Caco-2 (cell line): ENCODE results near the gene GRIPAP1. TPM values are rescaled to one million over a fixed set of nuclear protein-coding genes. Genes with fewer than 3 reads are reported as not detected.

Experiments used
- BruUV-seq: library from RNA; stranded (reverse); fragments of 400-500 nt; replicated peaks from 2 replicates; lab custom pipeline; 2021; lab: Mats Ljungman, UMichigan
- CTCF ChIA-PET: fragments of 300-600 bp; sonication (Branson Sonifier 250); formaldehyde crosslinking; loops from one replicate; lab custom pipeline; 2022; ENCODE audit warnings: antibody characterized with exemption; lab: Charles Lee
- POLR2A ChIA-PET: fragments of 300-600 bp; sonication (Branson Sonifier 250); formaldehyde crosslinking; loops from one replicate; lab custom pipeline; 2022; ENCODE audit warnings: antibody characterized with exemption; lab: Charles Lee
- DNase-seq, 2 experiments: peaks; one replicate each; pipeline versions ENCODE4 v3.0.0 to v3.0.0-alpha.2; 2020 to 2022
- H3K27me3 ChIP-seq: replicated peaks from 2 replicates; pipeline ENCODE4 v1.6.0; 2011; ENCODE audit warnings: low read length; ENCODE audit not compliant: control insufficient read depth, insufficient read depth
- H3K36me3 ChIP-seq: 2 replicates; pipeline ENCODE4 v1.5.1; 2011; ENCODE audit warnings: low read length; ENCODE audit not compliant: control insufficient read depth, insufficient read depth
- H3K4me1 ChIP-seq: fragments of 250-450 bp; sonication (Bioruptor Pico); 2 replicates; pipeline ENCODE4 v1.5.1; 2020; ENCODE audit warnings: mild to moderate bottlenecking
- H3K4me3 ChIP-seq: 2 replicates; pipeline ENCODE4 v1.5.1; 2011; ENCODE audit warnings: low read depth, mild to moderate bottlenecking, control low read depth, low read length
- H3K9me3 ChIP-seq: fragments of 250-450 bp; sonication (Bioruptor Pico); 2 replicates; pipeline ENCODE4 v1.5.1; 2020; ENCODE audit warnings: mild to moderate bottlenecking, moderate library complexity
- H3K27ac Mint-ChIP-seq: one replicate; pipeline ENCODE4 v1.8.0; 2022; ENCODE audit warnings: mixed read lengths; ENCODE audit not compliant: unreplicated experiment
- H3K27me3 Mint-ChIP-seq: one replicate; pipeline ENCODE4 v1.8.0; 2022; ENCODE audit warnings: mixed read lengths; ENCODE audit not compliant: insufficient read depth, unreplicated experiment
- H3K36me3 Mint-ChIP-seq: one replicate; pipeline ENCODE4 v1.8.0; 2022; ENCODE audit warnings: mild to moderate bottlenecking, mixed read lengths; ENCODE audit not compliant: insufficient read depth, unreplicated experiment
- H3K4me1 Mint-ChIP-seq: one replicate; pipeline ENCODE4 v1.8.0; 2022; ENCODE audit warnings: low read depth, mixed read lengths; ENCODE audit not compliant: unreplicated experiment
- H3K4me3 Mint-ChIP-seq: one replicate; pipeline ENCODE4 v1.8.0; 2022; ENCODE audit warnings: mild to moderate bottlenecking, moderate library complexity, mixed read lengths; ENCODE audit not compliant: unreplicated experiment
- H3K9me3 Mint-ChIP-seq: one replicate; pipeline ENCODE4 v1.8.0; 2022; ENCODE audit warnings: mixed read lengths; ENCODE audit not compliant: unreplicated experiment
- intact Hi-C: fragments of 100-400 bp; cut with micrococcal nuclease; formaldehyde crosslinking; loops from one replicate; pipeline ENCODE4 v1.10.0; 2022; ENCODE audit not compliant: unreplicated experiment
- total RNA-seq: library from RNA; stranded (reverse); gene quantifications from 2 replicates; pipeline ENCODE4 v1.2.3, GENCODE V29; 2022
- TF ChIP-seq, protein P1 (sequence below), 2 experiments: fragments of 200-600 bp in 1 of 2; IDR thresholded peaks; 1 replicate in 1 of 2; 2 replicates in 1 of 2; pipeline versions ENCODE4 v1.5.1 to v1.8.0; 2011 to 2022; ENCODE audit warnings: antibody characterized with exemption in 1 of 2, control low read depth in 1 of 2, inconsistent platforms in 1 of 2, low read depth in 1 of 2, low read length in 1 of 2, mild to moderate bottlenecking in 1 of 2, moderate library complexity in 1 of 2; ENCODE audit not compliant: insufficient read depth in 1 of 2, severe bottlenecking in 1 of 2, unreplicated experiment in 1 of 2

GRIPAP1 gene
- total RNA-seq, 1 experiment from 2014 or later, result 43.6 TPM

DNA sequence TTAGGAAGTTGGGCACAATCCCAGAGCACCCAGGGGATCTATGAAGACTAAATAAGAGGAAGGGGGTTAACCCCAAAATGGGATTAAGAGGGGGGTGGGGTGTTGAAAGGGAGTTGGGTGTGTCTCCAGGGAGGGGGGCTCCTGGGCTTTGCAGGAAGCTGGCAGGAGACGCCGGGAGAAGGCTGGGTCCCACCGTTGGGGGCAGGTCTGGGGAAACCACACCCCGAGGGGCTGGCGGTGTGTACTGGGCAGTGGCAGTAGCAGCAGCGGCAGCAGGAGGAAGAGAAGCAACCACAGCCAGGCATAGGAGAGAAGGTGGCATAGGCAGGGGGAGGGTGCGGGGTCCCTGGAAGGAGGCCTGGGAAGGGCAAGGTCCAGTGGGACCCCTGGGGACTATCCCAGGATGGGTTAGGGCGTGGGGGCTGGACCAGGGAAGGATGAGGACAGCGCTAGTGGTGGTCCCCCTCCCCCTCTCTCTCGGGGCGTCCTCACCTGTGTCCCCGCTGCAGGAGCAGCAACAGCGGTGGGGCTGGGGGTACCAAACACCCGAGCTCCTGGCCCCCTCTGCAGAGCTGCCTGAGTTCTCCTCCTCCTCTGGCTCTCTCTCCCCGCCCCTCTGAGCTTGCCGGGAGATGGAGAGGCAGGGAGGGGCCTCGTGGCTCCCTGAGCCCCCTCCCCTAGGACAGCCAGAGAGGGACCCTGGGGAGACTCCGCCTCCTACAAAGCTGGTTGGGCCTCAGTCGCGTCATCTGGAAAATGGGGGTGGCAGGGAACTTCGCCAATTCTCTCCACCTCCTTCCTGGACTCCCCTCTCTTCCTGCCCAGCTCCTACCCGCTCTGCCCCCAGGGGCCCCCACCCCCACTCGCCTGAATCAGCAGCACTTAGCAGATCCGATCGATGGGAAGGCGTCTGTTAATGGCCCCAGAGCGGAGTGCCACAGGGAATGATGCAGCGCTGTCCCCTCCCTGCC is 30.5 kb downstream of the GRIPAP1 start, which contains the start of gene KCND1:
Gene KCND1, minus strand, starts transcription at position 596 of the 971 bp plus-strand sequence. CDS start 1,573 bp downstream, outside the sequence.
- H3K9me3 Mint-ChIP-seq, result no peaks in the 10 kb centered on the region

DNA sequence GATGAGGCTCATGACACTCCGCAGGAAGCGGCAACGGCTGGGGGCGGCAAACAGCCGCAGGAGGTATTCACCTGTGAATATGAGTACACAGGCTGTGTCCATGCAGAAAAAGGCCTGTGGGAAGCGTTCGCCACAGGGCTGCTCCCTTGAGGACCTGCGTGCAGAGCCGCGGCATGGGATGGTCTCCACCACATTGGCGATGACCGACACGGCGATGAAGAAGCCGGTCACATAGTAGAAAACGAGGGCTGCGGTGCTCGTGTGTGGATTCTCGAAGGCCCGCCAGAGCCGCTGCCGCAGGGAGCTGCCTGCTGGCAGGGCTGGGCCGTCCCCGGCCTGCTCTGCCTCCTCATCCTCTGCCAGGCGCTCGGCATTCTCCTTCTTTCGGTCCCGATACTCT is 32.6 kb downstream of the GRIPAP1 start:
- Mint-ChIP-seq H3K9me3 (no peaks in the 10 kb centered on the region), H3K4me1 (no peaks in the 10 kb centered on the region), H3K36me3 (peaks cover 16% of the 10 kb centered on the region), H3K27me3 (no peaks in the 10 kb centered on the region), H3K27ac (no peak overlapping the region), H3K4me3 (no peak overlapping the region)
- no peaks in the 10 kb centered on the region for H3K27me3 ChIP-seq
- no TSS peak for BruUV-seq
- H3K4me3 ChIP-seq, result no peak overlapping the region
- ChIA-PET POLR2A (no interaction called here), CTCF (interaction anchor here (1.1 kb wide), 1 partner anchor 11 kb away, joined by 3 read pairs; no protein-coding TSS in a partner anchor)
- DNase-seq, result no peak
- no peaks in the 10 kb centered on the region for H3K9me3 ChIP-seq
- H3K36me3 ChIP-seq, result no peaks in the 10 kb centered on the region
- TF ChIP-seq, protein P1, sequence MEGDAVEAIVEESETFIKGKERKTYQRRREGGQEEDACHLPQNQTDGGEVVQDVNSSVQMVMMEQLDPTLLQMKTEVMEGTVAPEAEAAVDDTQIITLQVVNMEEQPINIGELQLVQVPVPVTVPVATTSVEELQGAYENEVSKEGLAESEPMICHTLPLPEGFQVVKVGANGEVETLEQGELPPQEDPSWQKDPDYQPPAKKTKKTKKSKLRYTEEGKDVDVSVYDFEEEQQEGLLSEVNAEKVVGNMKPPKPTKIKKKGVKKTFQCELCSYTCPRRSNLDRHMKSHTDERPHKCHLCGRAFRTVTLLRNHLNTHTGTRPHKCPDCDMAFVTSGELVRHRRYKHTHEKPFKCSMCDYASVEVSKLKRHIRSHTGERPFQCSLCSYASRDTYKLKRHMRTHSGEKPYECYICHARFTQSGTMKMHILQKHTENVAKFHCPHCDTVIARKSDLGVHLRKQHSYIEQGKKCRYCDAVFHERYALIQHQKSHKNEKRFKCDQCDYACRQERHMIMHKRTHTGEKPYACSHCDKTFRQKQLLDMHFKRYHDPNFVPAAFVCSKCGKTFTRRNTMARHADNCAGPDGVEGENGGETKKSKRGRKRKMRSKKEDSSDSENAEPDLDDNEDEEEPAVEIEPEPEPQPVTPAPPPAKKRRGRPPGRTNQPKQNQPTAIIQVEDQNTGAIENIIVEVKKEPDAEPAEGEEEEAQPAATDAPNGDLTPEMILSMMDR (IDR thresholded peaks at IDR 0.05; ENCODE audit: insufficient read depth in 1 of 2, low read depth in 1 of 2, low read length in 1 of 2, severe bottlenecking in 1 of 2, unreplicated experiment in 1 of 2), result no peak
- no peaks in the 10 kb centered on the region for H3K4me1 ChIP-seq
- intact Hi-C loops, result no loop called here

More for the DNA sequence above, 30.5 kb downstream of the GRIPAP1 start, which contains the start of gene KCND1:
- no TSS peak for BruUV-seq
- Histone ChIP-seq H3K4me3 (no peak within 1 kb of the TSS), H3K9me3 (no peaks in the 10 kb centered on the region), H3K36me3 (no peaks in the 10 kb centered on the region; the same call in 1 of the 2 replicates), H3K27me3 (no peaks in the 10 kb centered on the region), H3K4me1 (no peaks in the 10 kb centered on the region)
- H3K36me3 Mint-ChIP-seq, result peaks cover 26% of the 10 kb centered on the region
- POLR2A ChIA-PET, result no interaction called here
- TF ChIP-seq, protein P1 (IDR thresholded peaks at IDR 0.05; ENCODE audit: insufficient read depth in 1 of 2, low read depth in 1 of 2, low read length in 1 of 2, severe bottlenecking in 1 of 2, unreplicated experiment in 1 of 2), result no peak
- intact Hi-C loops, result no loop called here
- no peaks in the 10 kb centered on the region for H3K27me3 Mint-ChIP-seq
- CTCF ChIA-PET, result no interaction called here
- H3K4me3 Mint-ChIP-seq, result no peak within 1 kb of the TSS
- DNase-seq, result no peak
- H3K4me1 Mint-ChIP-seq, result no peaks in the 10 kb centered on the region
- H3K27ac Mint-ChIP-seq, result no peak within 1 kb of the TSS

DNA sequence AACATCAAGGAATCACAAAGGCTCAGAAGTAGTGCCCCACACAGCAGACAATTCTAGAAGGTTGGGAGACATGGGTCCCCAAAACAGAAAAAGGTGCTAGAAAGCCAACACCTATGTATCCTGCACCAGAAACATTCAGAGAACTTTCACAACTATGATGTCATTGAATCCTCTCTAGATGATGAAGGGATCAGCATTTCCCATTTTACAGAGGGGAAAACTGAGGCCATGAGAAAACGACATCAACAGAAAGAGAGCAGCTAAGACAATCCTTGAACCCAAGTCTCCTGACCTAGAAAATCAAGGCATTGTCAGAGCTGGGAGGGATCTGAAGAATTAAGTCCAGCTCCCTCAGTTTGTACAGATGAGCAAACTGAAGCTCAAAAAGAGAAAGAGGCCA is 33.7 kb downstream of the GRIPAP1 start:
- H3K9me3 ChIP-seq, result no peaks in the 10 kb centered on the region
- H3K36me3 ChIP-seq, result no peaks in the 10 kb centered on the region
- no peak for DNase-seq
- Mint-ChIP-seq H3K27me3 (no peaks in the 10 kb centered on the region), H3K4me3 (no peak overlapping the region), H3K9me3 (no peaks in the 10 kb centered on the region), H3K27ac (no peak overlapping the region), H3K36me3 (peaks cover 15% of the 10 kb centered on the region), H3K4me1 (no peaks in the 10 kb centered on the region)
- ChIA-PET CTCF (no interaction called here), POLR2A (no interaction called here)
- H3K27me3 ChIP-seq, result no peaks in the 10 kb centered on the region
- TF ChIP-seq, protein P1 (IDR thresholded peaks at IDR 0.05; ENCODE audit: insufficient read depth in 1 of 2, low read depth in 1 of 2, low read length in 1 of 2, severe bottlenecking in 1 of 2, unreplicated experiment in 1 of 2), result no peak
- H3K4me1 ChIP-seq, result no peaks in the 10 kb centered on the region
- BruUV-seq, result no TSS peak
- intact Hi-C loops, result no loop called here
- no peak overlapping the region for H3K4me3 ChIP-seq
